WTC11 (cell line): Measurements from ENCODE around the gene SLC12A2.

Experiments
- CTCF ChIP-seq: fragments of 200-600 bp; IDR thresholded peaks from 2 replicates; pipeline ENCODE4 v1.8.0; 2022; ENCODE audit warnings: antibody characterized with exemption
- GABPB1 ChIP-seq: sonication (generic); formaldehyde crosslinking; IDR thresholded peaks from 2 replicates; pipeline ENCODE4 v1.8.1; 2023; ENCODE audit warnings: mild to moderate bottlenecking, missing genetic modification reagents
- MAX ChIP-seq: sonication (generic); formaldehyde crosslinking; IDR thresholded peaks from 2 replicates; pipeline ENCODE4 v1.8.0; 2022; ENCODE audit warnings: mild to moderate bottlenecking, missing genetic modification reagents
- NR1H2 ChIP-seq: sonication (generic); formaldehyde crosslinking; IDR thresholded peaks from 2 replicates; pipeline ENCODE4 v1.9.0; 2021; ENCODE audit warnings: mild to moderate bottlenecking, moderate library complexity, missing genetic modification reagents
- SMAD3 ChIP-seq: sonication (generic); formaldehyde crosslinking; IDR thresholded peaks from 2 replicates; pipeline ENCODE4 v1.8.0; 2022; ENCODE audit warnings: missing genetic modification reagents, mild to moderate bottlenecking, borderline replicate concordance
- TCF7 ChIP-seq: sonication (generic); formaldehyde crosslinking; IDR thresholded peaks from 2 replicates; pipeline ENCODE4 v1.8.0; 2022; ENCODE audit warnings: mild to moderate bottlenecking, low read depth, missing genetic modification reagents, moderate library complexity
- ZBTB43 ChIP-seq: sonication (generic); formaldehyde crosslinking; IDR thresholded peaks from 2 replicates; pipeline ENCODE4 v1.8.1; 2023; ENCODE audit warnings: mild to moderate bottlenecking, missing genetic modification reagents
- ZNF138 ChIP-seq: sonication (generic); formaldehyde crosslinking; conservative IDR thresholded peaks from 2 replicates; pipeline ENCODE4 v1.8.1; 2022; ENCODE audit warnings: mild to moderate bottlenecking, moderate library complexity, missing genetic modification reagents
- ZNF263 ChIP-seq: sonication (generic); formaldehyde crosslinking; IDR thresholded peaks from 2 replicates; pipeline ENCODE4 v1.8.1; 2022; ENCODE audit warnings: low read depth, mild to moderate bottlenecking, moderate library complexity, missing genetic modification reagents
- TF ChIP-seq, protein P1 (sequence below): sonication (generic); formaldehyde crosslinking; IDR thresholded peaks from 2 replicates; pipeline ENCODE4 v1.8.1; 2023; ENCODE audit warnings: mild to moderate bottlenecking, missing genetic modification reagents, borderline replicate concordance
- TF ChIP-seq, protein P2 (sequence below): sonication (generic); formaldehyde crosslinking; IDR thresholded peaks from 2 replicates; pipeline ENCODE4 v1.8.0; 2023; ENCODE audit warnings: mild to moderate bottlenecking, missing genetic modification reagents
- TF ChIP-seq, protein P3 (sequence below): sonication (generic); formaldehyde crosslinking; IDR thresholded peaks from 2 replicates; pipeline ENCODE4 v1.8.1; 2023; ENCODE audit warnings: mild to moderate bottlenecking, missing genetic modification reagents, moderate library complexity

DNA sequence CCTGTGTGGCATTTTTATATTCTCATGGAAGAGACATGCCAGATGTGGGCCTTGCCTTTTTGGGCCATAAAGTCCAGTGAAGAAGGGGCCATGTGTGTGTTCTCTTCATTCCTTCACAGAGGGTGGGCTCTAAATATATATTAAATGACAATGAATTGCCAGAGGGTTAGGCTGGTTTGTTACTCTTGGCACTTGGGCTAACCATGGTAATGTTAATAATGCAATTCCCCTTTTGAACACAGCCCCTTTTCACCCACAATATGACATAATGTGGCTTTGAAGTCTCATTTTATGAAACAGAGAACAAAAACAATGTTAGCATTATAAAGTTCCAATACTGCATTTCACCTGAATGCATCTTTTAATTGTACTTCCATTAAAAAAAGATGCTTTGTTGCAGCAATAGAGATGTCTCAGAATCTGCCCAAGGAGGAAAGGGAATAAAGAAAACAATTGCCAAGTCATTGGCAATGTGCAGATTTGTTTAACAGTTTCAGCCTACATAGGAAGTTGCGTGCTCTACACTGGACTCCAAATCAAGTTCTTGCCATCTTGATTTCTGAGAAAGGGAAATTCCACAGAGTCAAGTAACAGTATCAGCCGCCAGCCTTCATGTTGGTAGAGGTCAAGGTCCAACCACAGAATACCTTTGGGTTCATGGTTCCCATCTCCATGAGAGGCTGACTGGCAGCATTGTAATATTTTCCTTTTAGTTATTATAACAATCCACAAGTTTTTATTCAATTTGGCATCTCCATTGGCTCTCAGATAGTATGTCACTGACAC is 141.9 kb downstream of the SLC12A2 start:
- no peak for TF ChIP-seq ZNF138 (CRISPR knock-in tag)
- TF ChIP-seq, protein P1, sequence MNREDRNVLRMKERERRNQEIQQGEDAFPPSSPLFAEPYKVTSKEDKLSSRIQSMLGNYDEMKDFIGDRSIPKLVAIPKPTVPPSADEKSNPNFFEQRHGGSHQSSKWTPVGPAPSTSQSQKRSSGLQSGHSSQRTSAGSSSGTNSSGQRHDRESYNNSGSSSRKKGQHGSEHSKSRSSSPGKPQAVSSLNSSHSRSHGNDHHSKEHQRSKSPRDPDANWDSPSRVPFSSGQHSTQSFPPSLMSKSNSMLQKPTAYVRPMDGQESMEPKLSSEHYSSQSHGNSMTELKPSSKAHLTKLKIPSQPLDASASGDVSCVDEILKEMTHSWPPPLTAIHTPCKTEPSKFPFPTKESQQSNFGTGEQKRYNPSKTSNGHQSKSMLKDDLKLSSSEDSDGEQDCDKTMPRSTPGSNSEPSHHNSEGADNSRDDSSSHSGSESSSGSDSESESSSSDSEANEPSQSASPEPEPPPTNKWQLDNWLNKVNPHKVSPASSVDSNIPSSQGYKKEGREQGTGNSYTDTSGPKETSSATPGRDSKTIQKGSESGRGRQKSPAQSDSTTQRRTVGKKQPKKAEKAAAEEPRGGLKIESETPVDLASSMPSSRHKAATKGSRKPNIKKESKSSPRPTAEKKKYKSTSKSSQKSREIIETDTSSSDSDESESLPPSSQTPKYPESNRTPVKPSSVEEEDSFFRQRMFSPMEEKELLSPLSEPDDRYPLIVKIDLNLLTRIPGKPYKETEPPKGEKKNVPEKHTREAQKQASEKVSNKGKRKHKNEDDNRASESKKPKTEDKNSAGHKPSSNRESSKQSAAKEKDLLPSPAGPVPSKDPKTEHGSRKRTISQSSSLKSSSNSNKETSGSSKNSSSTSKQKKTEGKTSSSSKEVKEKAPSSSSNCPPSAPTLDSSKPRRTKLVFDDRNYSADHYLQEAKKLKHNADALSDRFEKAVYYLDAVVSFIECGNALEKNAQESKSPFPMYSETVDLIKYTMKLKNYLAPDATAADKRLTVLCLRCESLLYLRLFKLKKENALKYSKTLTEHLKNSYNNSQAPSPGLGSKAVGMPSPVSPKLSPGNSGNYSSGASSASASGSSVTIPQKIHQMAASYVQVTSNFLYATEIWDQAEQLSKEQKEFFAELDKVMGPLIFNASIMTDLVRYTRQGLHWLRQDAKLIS, result no peak
- no peak for TF ChIP-seq CTCF
- no peak for TF ChIP-seq ZNF263 (CRISPR knock-in tag)
- TF ChIP-seq GABPB1 (CRISPR knock-in tag), result no peak
- TF ChIP-seq NR1H2 (CRISPR knock-in tag), result no peak
- TF ChIP-seq, protein P2, sequence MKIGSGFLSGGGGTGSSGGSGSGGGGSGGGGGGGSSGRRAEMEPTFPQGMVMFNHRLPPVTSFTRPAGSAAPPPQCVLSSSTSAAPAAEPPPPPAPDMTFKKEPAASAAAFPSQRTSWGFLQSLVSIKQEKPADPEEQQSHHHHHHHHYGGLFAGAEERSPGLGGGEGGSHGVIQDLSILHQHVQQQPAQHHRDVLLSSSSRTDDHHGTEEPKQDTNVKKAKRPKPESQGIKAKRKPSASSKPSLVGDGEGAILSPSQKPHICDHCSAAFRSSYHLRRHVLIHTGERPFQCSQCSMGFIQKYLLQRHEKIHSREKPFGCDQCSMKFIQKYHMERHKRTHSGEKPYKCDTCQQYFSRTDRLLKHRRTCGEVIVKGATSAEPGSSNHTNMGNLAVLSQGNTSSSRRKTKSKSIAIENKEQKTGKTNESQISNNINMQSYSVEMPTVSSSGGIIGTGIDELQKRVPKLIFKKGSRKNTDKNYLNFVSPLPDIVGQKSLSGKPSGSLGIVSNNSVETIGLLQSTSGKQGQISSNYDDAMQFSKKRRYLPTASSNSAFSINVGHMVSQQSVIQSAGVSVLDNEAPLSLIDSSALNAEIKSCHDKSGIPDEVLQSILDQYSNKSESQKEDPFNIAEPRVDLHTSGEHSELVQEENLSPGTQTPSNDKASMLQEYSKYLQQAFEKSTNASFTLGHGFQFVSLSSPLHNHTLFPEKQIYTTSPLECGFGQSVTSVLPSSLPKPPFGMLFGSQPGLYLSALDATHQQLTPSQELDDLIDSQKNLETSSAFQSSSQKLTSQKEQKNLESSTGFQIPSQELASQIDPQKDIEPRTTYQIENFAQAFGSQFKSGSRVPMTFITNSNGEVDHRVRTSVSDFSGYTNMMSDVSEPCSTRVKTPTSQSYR (CRISPR knock-in tag), result no peak
- TF ChIP-seq, protein P3, sequence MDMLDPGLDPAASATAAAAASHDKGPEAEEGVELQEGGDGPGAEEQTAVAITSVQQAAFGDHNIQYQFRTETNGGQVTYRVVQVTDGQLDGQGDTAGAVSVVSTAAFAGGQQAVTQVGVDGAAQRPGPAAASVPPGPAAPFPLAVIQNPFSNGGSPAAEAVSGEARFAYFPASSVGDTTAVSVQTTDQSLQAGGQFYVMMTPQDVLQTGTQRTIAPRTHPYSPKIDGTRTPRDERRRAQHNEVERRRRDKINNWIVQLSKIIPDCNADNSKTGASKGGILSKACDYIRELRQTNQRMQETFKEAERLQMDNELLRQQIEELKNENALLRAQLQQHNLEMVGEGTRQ, result no peak
- TF ChIP-seq SMAD3, result no peak
- no peak for TF ChIP-seq TCF7 (CRISPR knock-in tag)
- no peak for TF ChIP-seq MAX (CRISPR knock-in tag)
- TF ChIP-seq ZBTB43 (CRISPR knock-in tag), result no peak
